H9 (cell line): ENCODE results near the gene CHCHD6. TPM values are rescaled to one million over a fixed set of nuclear protein-coding genes. Genes with fewer than 3 reads are reported as not detected.

Experiments
- DNase-seq: peaks from one replicate; pipeline ENCODE4 v3.0.0-alpha.2; 2017
- H2AFZ ChIP-seq: one replicate; pipeline ENCODE4 v1.6.1; 2013; ENCODE audit warnings: mild to moderate bottlenecking, low read length, control low read depth, moderate library complexity
- H2AK5ac ChIP-seq: 2 replicates; pipeline ENCODE4 v1.6.1; 2013; ENCODE audit warnings: low read length, control low read depth, mixed read lengths; ENCODE audit not compliant: insufficient read length
- H2BK120ac ChIP-seq: one replicate; pipeline ENCODE4 v1.6.1; 2013; ENCODE audit warnings: low read depth, mild to moderate bottlenecking, low read length, control low read depth, inconsistent platforms; ENCODE audit not compliant: poor library complexity, severe bottlenecking
- H2BK12ac ChIP-seq: 2 replicates; pipeline ENCODE4 v1.6.1; 2013; ENCODE audit warnings: low read length, control low read depth, mixed read lengths, low read depth; ENCODE audit not compliant: insufficient read length
- H2BK15ac ChIP-seq: 2 replicates; pipeline ENCODE4 v1.6.1; 2013; ENCODE audit warnings: low read depth, low read length, control low read depth
- H2BK20ac ChIP-seq: one replicate; pipeline ENCODE4 v1.6.1; 2013; ENCODE audit warnings: low read depth, mild to moderate bottlenecking, low read length, control low read depth, inconsistent platforms; ENCODE audit not compliant: poor library complexity, severe bottlenecking
- H2BK5ac ChIP-seq: 2 replicates; pipeline ENCODE4 v1.6.1; 2013; ENCODE audit warnings: low read length, control low read depth, mixed read lengths; ENCODE audit not compliant: insufficient read length
- H3K14ac ChIP-seq: 2 replicates; pipeline ENCODE4 v1.6.1; 2013; ENCODE audit warnings: low read length, control low read depth; ENCODE audit not compliant: insufficient read depth
- H3K18ac ChIP-seq: 2 replicates; pipeline ENCODE4 v1.6.1; 2013; ENCODE audit warnings: low read depth, mild to moderate bottlenecking, mixed read lengths, low read length, control low read depth; ENCODE audit not compliant: insufficient read length
- H3K23ac ChIP-seq: 2 replicates; pipeline ENCODE4 v1.6.1; 2013; ENCODE audit warnings: low read length, control low read depth, mixed read lengths, low read depth; ENCODE audit not compliant: insufficient read length
- H3K23me2 ChIP-seq: 2 replicates; pipeline ENCODE4 v1.6.1; 2013; ENCODE audit warnings: low read depth, mild to moderate bottlenecking, mixed read lengths, low read length, control low read depth; ENCODE audit not compliant: insufficient read length, poor library complexity, severe bottlenecking
- H3K27ac ChIP-seq: 2 replicates; pipeline ENCODE4 v1.5.1; 2013; ENCODE audit warnings: low read length, control low read depth, mixed read lengths, low read depth; ENCODE audit not compliant: insufficient read length
- H3K27me3 ChIP-seq: 2 replicates; pipeline ENCODE4 v1.6.1; 2013; ENCODE audit warnings: low read length, control low read depth, inconsistent platforms; ENCODE audit not compliant: insufficient read depth
- H3K4ac ChIP-seq: 2 replicates; pipeline ENCODE4 v1.6.1; 2013; ENCODE audit warnings: low read depth, mild to moderate bottlenecking, control low read depth, inconsistent platforms, low read length, moderate library complexity
- H3K4me1 ChIP-seq: 2 replicates; pipeline ENCODE4 v1.6.1; 2013; ENCODE audit warnings: low read length, control low read depth, inconsistent platforms; ENCODE audit not compliant: insufficient read depth
- H3K4me2 ChIP-seq: 2 replicates; pipeline ENCODE4 v1.6.1; 2013; ENCODE audit warnings: low read length, control low read depth, mixed read lengths; ENCODE audit not compliant: insufficient read length, insufficient read depth
- H3K56ac ChIP-seq: 2 replicates; pipeline ENCODE4 v1.6.1; 2013; ENCODE audit warnings: low read depth, mild to moderate bottlenecking, mixed read lengths, low read length, control low read depth; ENCODE audit not compliant: insufficient read length
- H3K79me1 ChIP-seq: 2 replicates; pipeline ENCODE4 v1.6.1; 2013; ENCODE audit warnings: low read depth, mild to moderate bottlenecking, moderate library complexity, low read length, control low read depth, inconsistent platforms; ENCODE audit not compliant: insufficient read depth, poor library complexity, severe bottlenecking
- H3K79me2 ChIP-seq: 2 replicates; pipeline ENCODE4 v1.6.1; 2013; ENCODE audit warnings: low read length, control low read depth, inconsistent platforms; ENCODE audit not compliant: insufficient read depth
- H3K9ac ChIP-seq: 2 replicates; pipeline ENCODE4 v1.6.1; 2013; ENCODE audit warnings: low read length, control low read depth, mixed read lengths; ENCODE audit not compliant: insufficient read length; ENCODE audit errors: extremely low read depth
- H3K9me3 ChIP-seq: one replicate; pipeline ENCODE4 v1.6.1; 2013; ENCODE audit warnings: low read depth, low read length, inconsistent platforms; ENCODE audit not compliant: control insufficient read depth
- H3T11ph ChIP-seq: one replicate; pipeline ENCODE4 v1.6.1; 2013; ENCODE audit warnings: mild to moderate bottlenecking, low read length, control low read depth, inconsistent platforms
- H4K20me1 ChIP-seq: one replicate; pipeline ENCODE4 v1.6.1; 2013; ENCODE audit not compliant: control insufficient read depth, insufficient read length, insufficient read depth
- H4K5ac ChIP-seq: 2 replicates; pipeline ENCODE4 v1.6.1; 2013; ENCODE audit warnings: low read depth, mild to moderate bottlenecking, mixed read lengths, low read length, control low read depth; ENCODE audit not compliant: insufficient read length
- H4K8ac ChIP-seq: replicated peaks from 2 replicates; pipeline ENCODE4 v1.6.1; 2013; ENCODE audit warnings: low read length, control low read depth, mixed read lengths, low read depth; ENCODE audit not compliant: insufficient read length
- H4K91ac ChIP-seq: 2 replicates; pipeline ENCODE4 v1.6.1; 2013; ENCODE audit warnings: low read depth, mild to moderate bottlenecking, moderate library complexity, mixed read lengths, low read length, control low read depth; ENCODE audit not compliant: insufficient read length
- H3K27ac Mint-ChIP-seq, 3 experiments: 2 replicates in 2 of 3; 3 replicates in 1 of 3; pipeline ENCODE4 v1.8.0; 2020 to 2021; ENCODE audit warnings: mixed read lengths in 3 of 3, mild to moderate bottlenecking in 1 of 3, moderate library complexity in 1 of 3
- H3K27me3 Mint-ChIP-seq: 2 replicates; pipeline ENCODE4 v1.8.0; 2021; ENCODE audit warnings: low read depth, mild to moderate bottlenecking, moderate library complexity, mixed read lengths
- H3K36me3 Mint-ChIP-seq, 3 experiments: 2 replicates in 2 of 3; 3 replicates in 1 of 3; pipeline ENCODE4 v1.8.0; 2020 to 2021; ENCODE audit warnings: low read depth in 3 of 3, mixed read lengths in 3 of 3; ENCODE audit not compliant: insufficient read depth in 1 of 3
- H3K4me1 Mint-ChIP-seq, 2 experiments: 2 replicates each; pipeline ENCODE4 v1.8.0; 2020; ENCODE audit warnings: mixed read lengths in 2 of 2
- H3K4me3 Mint-ChIP-seq, 2 experiments: 2 replicates in 1 of 2; 3 replicates in 1 of 2; pipeline ENCODE4 v1.8.0; 2020 to 2021; ENCODE audit warnings: mild to moderate bottlenecking in 2 of 2, mixed read lengths in 2 of 2, moderate library complexity in 1 of 2
- H3K9me3 Mint-ChIP-seq, 2 experiments: 2 replicates in 1 of 2; 3 replicates in 1 of 2; pipeline ENCODE4 v1.8.0; 2020; ENCODE audit warnings: mild to moderate bottlenecking in 2 of 2, mixed read lengths in 2 of 2, moderate library complexity in 1 of 2
- CTCF ChIP-seq: fragments of 200-600 bp; sonication (generic); conservative IDR thresholded peaks from 3 replicates; pipeline ENCODE4 v1.8.0; 2021; ENCODE audit warnings: antibody characterized with exemption, mild to moderate bottlenecking
- WGBS: extraction: QIAGEN DNeasy Blood & Tissue Kit; methylation state at CpG from one replicate; pipeline ENCODE4 v1.1.7; 2013; ENCODE audit warnings: missing lambda C conversion rate, low lambda C conversion rate, mixed read lengths; ENCODE audit not compliant: insufficient read length; ENCODE audit errors: extremely low coverage; 5-methylcytosine and 5-hydroxymethylcytosine counted together
- total RNA-seq: library from RNA; stranded (reverse); gene quantifications from 2 replicates; pipeline ENCODE4 v1.2.1, GENCODE V29; 2021

Gene CHCHD6
- total RNA-seq, 1 experiment from 2014 or later, result 34.2 TPM

GRCh38 chr3:126837773-126838172, 133.7 kb downstream of the CHCHD6 start:
- Histone ChIP-seq H4K91ac (no peak overlapping the region), H3K4me2 (no peak overlapping the region), H3K27ac (no peak overlapping the region), H4K5ac (no peak overlapping the region), H2BK20ac (no peak overlapping the region), H3K27me3 (no peaks in the 10 kb centered on the region), H3K14ac (no peak overlapping the region), H4K20me1 (no peaks in the 10 kb centered on the region), H3K9me3 (no peaks in the 10 kb centered on the region), H3K23me2 (no peaks in the 10 kb centered on the region), H2AFZ (no peak overlapping the region), H3K79me1 (no peaks in the 10 kb centered on the region), H3K4ac (no peak overlapping the region), H3K9ac (no peak overlapping the region), H2BK15ac (no peak overlapping the region), H2BK5ac (no peak overlapping the region), H4K8ac (no peak overlapping the region), H3K56ac (no peak overlapping the region), H3K4me1 (no peaks in the 10 kb centered on the region), H2BK12ac (no peak overlapping the region), H2AK5ac (no peak overlapping the region), H2BK120ac (no peak overlapping the region), H3T11ph (no peak overlapping the region), H3K79me2 (no peaks in the 10 kb centered on the region), H3K23ac (no peak overlapping the region), H3K18ac (no peak overlapping the region)
- no CpG with 5 or more reads among the region's 4 CpGs for WGBS
- DNase-seq, result no peak
- H3K9me3 Mint-ChIP-seq, result no peaks in the 10 kb centered on the region
- H3K27me3 Mint-ChIP-seq, result no peaks in the 10 kb centered on the region
- H3K4me1 Mint-ChIP-seq, result peaks cover 4 to 6% of the 10 kb centered on the region in 2 experiments; a peak in 2 of 4 replicates
- no peaks in the 10 kb centered on the region for H3K36me3 Mint-ChIP-seq
- no peak for TF ChIP-seq CTCF
- no peak overlapping the region for H3K4me3 Mint-ChIP-seq
- no peak overlapping the region; a peak in 1 of 7 replicates for H3K27ac Mint-ChIP-seq
